HepG2 (cell line): ENCODE measurements around the gene XPNPEP1.

ENCODE experiments used
- ERF ChIP-seq: IDR thresholded peaks from 2 replicates; pipeline ENCODE4 v1.6.1; 2018; ENCODE audit warnings: missing biosample characterization, missing genetic modification reagents
- FOXM1 ChIP-seq: sonication (generic); formaldehyde crosslinking; IDR thresholded peaks from 2 replicates; pipeline ENCODE4 v1.5.0; 2020; ENCODE audit warnings: missing genetic modification reagents
- MEIS1 ChIP-seq: sonication (generic); formaldehyde crosslinking; IDR thresholded peaks from 2 replicates; pipeline ENCODE4 v1.9.0; 2021; ENCODE audit warnings: mild to moderate bottlenecking, missing genetic modification reagents, moderate library complexity, borderline replicate concordance
- MTA1 ChIP-seq: sonication (generic); formaldehyde crosslinking; IDR thresholded peaks from 2 replicates; pipeline ENCODE4 v1.4.0; 2020; ENCODE audit warnings: missing genetic modification reagents, mild to moderate bottlenecking, borderline replicate concordance
- PAXIP1 ChIP-seq: sonication (generic); formaldehyde crosslinking; conservative IDR thresholded peaks from 2 replicates; pipeline ENCODE4 v1.4.0; 2020; ENCODE audit warnings: mild to moderate bottlenecking, missing genetic modification reagents, moderate library complexity
- POLR2A ChIP-seq, 2 experiments: IDR thresholded peaks; 2 replicates each; pipeline ENCODE4 v1.6.1; 2011; ENCODE audit warnings: low read depth in 2 of 2, low read length in 2 of 2, mild to moderate bottlenecking in 1 of 2, moderate library complexity in 1 of 2; ENCODE audit not compliant: insufficient read depth in 1 of 2
- PREB ChIP-seq: sonication (generic); formaldehyde crosslinking; IDR thresholded peaks from 2 replicates; pipeline ENCODE4 v1.4.0; 2020; ENCODE audit warnings: missing genetic modification reagents
- TOE1 ChIP-seq: sonication (generic); formaldehyde crosslinking; IDR thresholded peaks from 2 replicates; pipeline ENCODE4 v1.4.0; 2020; ENCODE audit warnings: mild to moderate bottlenecking, missing genetic modification reagents
- ZNF549 ChIP-seq: sonication (generic); formaldehyde crosslinking; IDR thresholded peaks from 2 replicates; pipeline ENCODE4 v1.5.0; 2020; ENCODE audit warnings: missing genetic modification reagents
- ZNF704 ChIP-seq: sonication (generic); formaldehyde crosslinking; IDR thresholded peaks from 2 replicates; pipeline ENCODE4 v1.8.1; 2023; ENCODE audit warnings: mild to moderate bottlenecking, inconsistent platforms, moderate library complexity, missing genetic modification reagents, borderline replicate concordance

GRCh38 chr10:109837384-109837783 is 85.9 kb downstream of the XPNPEP1 start:
- TF ChIP-seq TOE1 (no peak), ERF (CRISPR knock-in tag) (no peak), POLR2A (IDR thresholded peaks at IDR 0.05; ENCODE audit: insufficient read depth in 1 of 2, low read depth in 2 of 2, low read length in 2 of 2) (no peak), FOXM1 (CRISPR knock-in tag) (no peak), ZNF549 (CRISPR knock-in tag) (no peak), MEIS1 (CRISPR knock-in tag) (no peak), ZNF704 (CRISPR knock-in tag) (no peak), PREB (no peak), MTA1 (CRISPR knock-in tag) (no peak), PAXIP1 (no peak)
